Measurements from ENCODE around the gene DACT2.

GRCh38 chr6:168353041-168353440 lies 33.5 kb upstream of the DACT2 start:
- no peak for TF ChIP-seq POLR2A (IDR thresholded peaks at IDR 0.05; ENCODE audit: borderline replicate concordance, extremely low read depth, insufficient read depth, insufficient read length)
- TF ChIP-seq, protein P1, sequence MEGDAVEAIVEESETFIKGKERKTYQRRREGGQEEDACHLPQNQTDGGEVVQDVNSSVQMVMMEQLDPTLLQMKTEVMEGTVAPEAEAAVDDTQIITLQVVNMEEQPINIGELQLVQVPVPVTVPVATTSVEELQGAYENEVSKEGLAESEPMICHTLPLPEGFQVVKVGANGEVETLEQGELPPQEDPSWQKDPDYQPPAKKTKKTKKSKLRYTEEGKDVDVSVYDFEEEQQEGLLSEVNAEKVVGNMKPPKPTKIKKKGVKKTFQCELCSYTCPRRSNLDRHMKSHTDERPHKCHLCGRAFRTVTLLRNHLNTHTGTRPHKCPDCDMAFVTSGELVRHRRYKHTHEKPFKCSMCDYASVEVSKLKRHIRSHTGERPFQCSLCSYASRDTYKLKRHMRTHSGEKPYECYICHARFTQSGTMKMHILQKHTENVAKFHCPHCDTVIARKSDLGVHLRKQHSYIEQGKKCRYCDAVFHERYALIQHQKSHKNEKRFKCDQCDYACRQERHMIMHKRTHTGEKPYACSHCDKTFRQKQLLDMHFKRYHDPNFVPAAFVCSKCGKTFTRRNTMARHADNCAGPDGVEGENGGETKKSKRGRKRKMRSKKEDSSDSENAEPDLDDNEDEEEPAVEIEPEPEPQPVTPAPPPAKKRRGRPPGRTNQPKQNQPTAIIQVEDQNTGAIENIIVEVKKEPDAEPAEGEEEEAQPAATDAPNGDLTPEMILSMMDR (IDR thresholded peaks at IDR 0.05 in 2 of 3, conservative IDR thresholded peaks at IDR 0.05 in 1 of 3; ENCODE audit: borderline replicate concordance in 1 of 3, insufficient read depth in 1 of 3, low read depth in 2 of 3, low read length in 2 of 3): no peak

Data from HCT116 (cell line).